Eye (tissue), 1 donor: ENCODE data around the gene KNDC1.

ENCODE experiments used
- DNase-seq: peaks from one replicate; pipeline ENCODE4 v3.0.0-alpha.2; 2015

The KNDC1 gene

GRCh38 chr10:133198206-133198605, 38.2 kb downstream of the KNDC1 start:
- DNase-seq: no peak

- DNase-seq: no peak
These were observed 38.8 kb downstream of the KNDC1 start for GRCh38 chr10:133198621-133199487.

GRCh38 chr10:133199488-133199885, 39.5 kb downstream of the KNDC1 start:
- no peak for DNase-seq

GRCh38 chr10:133199992-133200611, 40.1 kb downstream of the KNDC1 start:
- no peak for DNase-seq

GRCh38 chr10:133200621-133201031, 40.6 kb downstream of the KNDC1 start:
- no peak for DNase-seq

- no peak for DNase-seq
These were observed 41.3 kb downstream of the KNDC1 start for GRCh38 chr10:133201151-133201947.

- DNase-seq: no peak
These were observed 42.1 kb downstream of the KNDC1 start for GRCh38 chr10:133201948-133202725.

- no peak for DNase-seq
These were observed 43.0 kb downstream of the KNDC1 start for GRCh38 chr10:133202778-133203651.

GRCh38 chr10:133203652-133204195, 43.7 kb downstream of the KNDC1 start:
- DNase-seq: no peak

GRCh38 chr10:133204226-133205015, 44.4 kb downstream of the KNDC1 start:
- DNase-seq: no peak

GRCh38 chr10:133205146-133205545, 45.1 kb downstream of the KNDC1 start:
- no peak for DNase-seq

GRCh38 chr10:133206356-133207040, 46.5 kb downstream of the KNDC1 start:
- no peak for DNase-seq

GRCh38 chr10:133207041-133207600, 47.1 kb downstream of the KNDC1 start:
- DNase-seq: no peak

- no peak for DNase-seq
These were observed 47.6 kb downstream of the KNDC1 start for GRCh38 chr10:133207627-133208026.

- DNase-seq: no peak
These were observed 48.4 kb downstream of the KNDC1 start for GRCh38 chr10:133208466-133208865.

- no peak for DNase-seq
These were observed 49.1 kb downstream of the KNDC1 start for GRCh38 chr10:133209117-133209516.

GRCh38 chr10:133209641-133210040, 49.6 kb downstream of the KNDC1 start:
- no peak for DNase-seq

- no peak for DNase-seq
These were observed 50.5 kb downstream of the KNDC1 start for GRCh38 chr10:133210398-133211140.
